HL-60 (cell line): ENCODE data around the gene SOS2.

Experiments
- DNase-seq, 2 experiments: peaks; one replicate each; pipeline ENCODE4 v3.0.0-alpha.2; 2010 to 2020; ENCODE audit warnings: low read depth in 1 of 2, low spot score in 1 of 2
- H3K27ac ChIP-seq: fragments of 250-450 bp; sonication (Bioruptor Pico); replicated peaks from 2 replicates; pipeline ENCODE4 v1.5.1; 2020; ENCODE audit warnings: mild to moderate bottlenecking, moderate library complexity
- H3K27me3 ChIP-seq: fragments of 250-450 bp; sonication (Bioruptor Pico); 2 replicates; pipeline ENCODE4 v1.5.1; 2021; ENCODE audit warnings: mild to moderate bottlenecking, moderate library complexity; ENCODE audit not compliant: insufficient read depth, poor library complexity, severe bottlenecking
- H3K4me3 ChIP-seq: replicated peaks from 2 replicates; pipeline ENCODE4 v1.5.1; 2011; ENCODE audit warnings: mild to moderate bottlenecking, control low read depth, low read length; ENCODE audit not compliant: insufficient read depth
- GABPA ChIP-seq: IDR thresholded peaks from 2 replicates; pipeline ENCODE4 v1.6.1; 2012; ENCODE audit warnings: low read depth
- POLR2AphosphoS5 ChIP-seq: IDR thresholded peaks from 2 replicates; pipeline ENCODE4 v1.6.1; 2012; ENCODE audit warnings: low read depth
- SPI1 ChIP-seq: IDR thresholded peaks from 2 replicates; pipeline ENCODE4 v1.6.1; 2012; ENCODE audit warnings: low read depth, mild to moderate bottlenecking, borderline replicate concordance
- TF ChIP-seq, protein P1 (sequence below): IDR thresholded peaks from one replicate; pipeline ENCODE4 v1.5.1; 2011; ENCODE audit warnings: low read length, control low read depth, inconsistent platforms; ENCODE audit not compliant: insufficient read depth
- TF ChIP-seq, protein P2 (sequence below): IDR thresholded peaks from 2 replicates; pipeline ENCODE4 v1.6.1; 2012; ENCODE audit warnings: low read depth; ENCODE audit not compliant: insufficient replicate concordance

The SOS2 gene

DNA sequence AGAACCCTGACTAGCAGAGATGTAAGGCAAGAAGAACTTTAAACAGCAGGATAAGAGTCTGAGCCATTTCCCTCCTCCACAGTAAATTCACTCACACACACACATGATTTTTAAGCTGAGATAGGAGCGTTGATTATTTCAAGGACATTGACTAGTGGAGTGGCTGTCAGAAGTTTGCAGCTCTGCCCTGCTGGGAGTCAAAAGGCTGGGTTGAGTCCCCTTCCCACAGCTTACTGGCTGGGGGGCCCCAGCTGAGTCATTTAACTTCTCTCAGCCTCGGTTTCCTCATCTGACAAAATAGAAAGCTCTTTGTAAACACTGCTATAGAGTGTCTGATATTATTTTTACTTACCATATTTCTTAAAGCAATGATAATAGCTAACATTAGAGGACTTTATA lies 143.3 kb downstream of the SOS2 start:
- Histone ChIP-seq H3K27me3 (no peaks in the 10 kb centered on the region), H3K4me3 (no peak overlapping the region), H3K27ac (no peak overlapping the region)
- no peak for DNase-seq
- TF ChIP-seq GABPA (no peak), SPI1 (no peak)

DNA sequence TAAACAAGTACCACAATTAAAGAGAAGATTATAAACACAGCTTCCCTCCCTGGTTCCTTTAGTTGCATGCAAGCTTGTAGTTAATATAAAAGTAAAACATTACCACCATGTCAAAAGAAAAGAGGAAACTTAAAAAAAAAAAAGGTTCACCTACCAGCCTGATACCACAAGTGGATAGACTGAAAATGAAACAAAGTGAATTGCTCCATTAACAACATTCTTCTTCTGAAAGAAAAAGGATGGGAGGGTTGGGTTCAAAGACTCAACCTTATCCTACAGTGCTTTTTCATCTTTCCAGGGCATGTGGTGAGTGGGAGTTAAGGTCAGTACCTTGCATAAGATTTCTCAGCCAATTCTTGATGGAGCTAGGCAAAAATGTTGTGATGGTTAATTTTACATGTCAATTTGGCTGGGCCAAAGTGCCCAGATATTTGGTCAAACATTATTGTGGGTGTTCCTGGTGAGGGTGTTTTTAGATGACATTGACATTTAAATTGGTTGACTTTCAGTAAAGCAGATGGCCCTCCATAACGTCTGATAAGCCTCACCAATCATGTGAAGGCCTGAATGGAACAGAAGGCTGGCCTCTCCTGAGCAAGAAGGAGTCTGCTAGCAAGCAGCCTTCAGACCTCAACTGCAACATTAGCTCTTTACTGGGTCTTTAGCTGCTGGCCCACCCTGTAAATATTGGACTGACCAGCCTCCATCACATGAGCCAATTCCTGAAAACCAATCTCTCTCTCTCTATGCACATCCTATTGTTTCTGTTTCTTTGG lies 143.8 kb downstream of the SOS2 start:
- no peak for DNase-seq
- Histone ChIP-seq H3K4me3 (no peak overlapping the region), H3K27me3 (no peaks in the 10 kb centered on the region), H3K27ac (no peak overlapping the region)
- TF ChIP-seq, protein P1, sequence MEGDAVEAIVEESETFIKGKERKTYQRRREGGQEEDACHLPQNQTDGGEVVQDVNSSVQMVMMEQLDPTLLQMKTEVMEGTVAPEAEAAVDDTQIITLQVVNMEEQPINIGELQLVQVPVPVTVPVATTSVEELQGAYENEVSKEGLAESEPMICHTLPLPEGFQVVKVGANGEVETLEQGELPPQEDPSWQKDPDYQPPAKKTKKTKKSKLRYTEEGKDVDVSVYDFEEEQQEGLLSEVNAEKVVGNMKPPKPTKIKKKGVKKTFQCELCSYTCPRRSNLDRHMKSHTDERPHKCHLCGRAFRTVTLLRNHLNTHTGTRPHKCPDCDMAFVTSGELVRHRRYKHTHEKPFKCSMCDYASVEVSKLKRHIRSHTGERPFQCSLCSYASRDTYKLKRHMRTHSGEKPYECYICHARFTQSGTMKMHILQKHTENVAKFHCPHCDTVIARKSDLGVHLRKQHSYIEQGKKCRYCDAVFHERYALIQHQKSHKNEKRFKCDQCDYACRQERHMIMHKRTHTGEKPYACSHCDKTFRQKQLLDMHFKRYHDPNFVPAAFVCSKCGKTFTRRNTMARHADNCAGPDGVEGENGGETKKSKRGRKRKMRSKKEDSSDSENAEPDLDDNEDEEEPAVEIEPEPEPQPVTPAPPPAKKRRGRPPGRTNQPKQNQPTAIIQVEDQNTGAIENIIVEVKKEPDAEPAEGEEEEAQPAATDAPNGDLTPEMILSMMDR: no peak
- no peak for TF ChIP-seq POLR2AphosphoS5

DNA sequence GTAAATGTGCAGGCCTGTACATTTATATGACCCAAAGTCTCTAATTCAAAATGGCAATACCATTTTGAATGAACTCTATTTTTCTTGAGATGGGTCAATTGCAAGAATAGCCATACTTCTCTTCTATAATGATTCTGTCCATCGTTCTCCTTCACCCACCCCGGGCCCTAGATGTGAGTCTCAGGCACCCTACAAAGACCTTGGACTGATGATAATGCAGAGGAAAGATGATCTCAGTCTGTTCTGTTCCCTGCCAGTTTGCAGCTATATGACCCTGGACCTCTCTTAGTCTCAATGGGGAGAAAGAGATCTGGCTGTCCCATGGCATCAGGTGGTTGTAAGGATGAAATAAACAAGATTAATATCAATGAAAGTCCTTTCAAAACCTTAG lies 145.1 kb downstream of the SOS2 start:
- no peak for TF ChIP-seq POLR2AphosphoS5
- TF ChIP-seq, protein P1: no peak
- no peak for TF ChIP-seq GABPA
- TF ChIP-seq SPI1: no peak
- TF ChIP-seq, protein P2, sequence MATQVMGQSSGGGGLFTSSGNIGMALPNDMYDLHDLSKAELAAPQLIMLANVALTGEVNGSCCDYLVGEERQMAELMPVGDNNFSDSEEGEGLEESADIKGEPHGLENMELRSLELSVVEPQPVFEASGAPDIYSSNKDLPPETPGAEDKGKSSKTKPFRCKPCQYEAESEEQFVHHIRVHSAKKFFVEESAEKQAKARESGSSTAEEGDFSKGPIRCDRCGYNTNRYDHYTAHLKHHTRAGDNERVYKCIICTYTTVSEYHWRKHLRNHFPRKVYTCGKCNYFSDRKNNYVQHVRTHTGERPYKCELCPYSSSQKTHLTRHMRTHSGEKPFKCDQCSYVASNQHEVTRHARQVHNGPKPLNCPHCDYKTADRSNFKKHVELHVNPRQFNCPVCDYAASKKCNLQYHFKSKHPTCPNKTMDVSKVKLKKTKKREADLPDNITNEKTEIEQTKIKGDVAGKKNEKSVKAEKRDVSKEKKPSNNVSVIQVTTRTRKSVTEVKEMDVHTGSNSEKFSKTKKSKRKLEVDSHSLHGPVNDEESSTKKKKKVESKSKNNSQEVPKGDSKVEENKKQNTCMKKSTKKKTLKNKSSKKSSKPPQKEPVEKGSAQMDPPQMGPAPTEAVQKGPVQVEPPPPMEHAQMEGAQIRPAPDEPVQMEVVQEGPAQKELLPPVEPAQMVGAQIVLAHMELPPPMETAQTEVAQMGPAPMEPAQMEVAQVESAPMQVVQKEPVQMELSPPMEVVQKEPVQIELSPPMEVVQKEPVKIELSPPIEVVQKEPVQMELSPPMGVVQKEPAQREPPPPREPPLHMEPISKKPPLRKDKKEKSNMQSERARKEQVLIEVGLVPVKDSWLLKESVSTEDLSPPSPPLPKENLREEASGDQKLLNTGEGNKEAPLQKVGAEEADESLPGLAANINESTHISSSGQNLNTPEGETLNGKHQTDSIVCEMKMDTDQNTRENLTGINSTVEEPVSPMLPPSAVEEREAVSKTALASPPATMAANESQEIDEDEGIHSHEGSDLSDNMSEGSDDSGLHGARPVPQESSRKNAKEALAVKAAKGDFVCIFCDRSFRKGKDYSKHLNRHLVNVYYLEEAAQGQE: no peak
- no peak overlapping the region for H3K27ac ChIP-seq
- H3K4me3 ChIP-seq: no peak overlapping the region
- H3K27me3 ChIP-seq: no peaks in the 10 kb centered on the region
- no peak for DNase-seq

DNA sequence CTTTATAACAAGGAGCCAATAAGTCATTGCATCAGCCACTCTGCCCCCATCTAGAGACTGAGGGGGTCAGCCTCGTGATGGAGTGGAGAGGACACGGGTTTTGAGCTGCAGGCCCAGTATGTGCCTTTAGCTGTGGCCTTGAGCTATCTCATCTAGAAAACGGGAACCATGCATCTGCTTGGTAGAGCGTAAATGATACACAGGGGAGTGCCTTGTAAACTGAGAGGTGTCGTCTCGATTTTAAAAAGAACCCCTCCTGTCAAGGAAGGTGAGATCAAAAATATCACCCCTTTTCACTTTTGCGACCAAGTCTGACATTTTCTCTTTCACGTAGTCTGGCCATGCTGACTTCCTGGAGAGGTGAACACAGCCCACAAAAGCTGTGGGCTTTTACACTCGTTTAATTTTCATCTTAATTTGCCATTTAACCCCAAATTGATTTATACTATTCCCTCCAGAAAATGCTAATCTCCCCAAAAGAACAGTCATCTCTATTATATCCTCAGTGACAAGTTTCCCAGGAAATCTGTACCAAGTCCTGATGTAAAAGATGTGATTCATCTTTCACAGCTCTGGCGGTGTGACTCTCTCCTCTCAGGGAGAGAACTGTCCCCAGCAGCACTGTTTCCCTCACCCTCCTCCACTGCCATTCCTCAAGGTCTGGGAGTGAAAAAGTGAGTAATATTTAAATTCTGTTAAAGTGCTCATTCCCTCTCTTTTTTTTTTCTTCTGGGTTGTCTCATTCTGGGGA lies 145.6 kb downstream of the SOS2 start:
- no peak for TF ChIP-seq GABPA
- TF ChIP-seq, protein P1: no peak
- no peak for TF ChIP-seq SPI1
- TF ChIP-seq POLR2AphosphoS5: no peak
- TF ChIP-seq, protein P2: no peak
- H3K4me3 ChIP-seq: no peak overlapping the region
- no peak overlapping the region for H3K27ac ChIP-seq
- no peaks in the 10 kb centered on the region for H3K27me3 ChIP-seq
- DNase-seq: no peak
